GM12891 (cell line): ENCODE measurements around the gene BTF3.

ENCODE experiments used
- POLR2A ChIP-seq: IDR thresholded peaks from 2 replicates; pipeline ENCODE4 v1.6.1; 2011; ENCODE audit warnings: low read depth, low read length, control low read depth
- POLR2AphosphoS5 ChIP-seq: IDR thresholded peaks from 2 replicates; pipeline ENCODE4 v1.6.1; 2011; ENCODE audit warnings: low read depth, low read length, control low read depth
- POU2F2 ChIP-seq: IDR thresholded peaks from 2 replicates; pipeline ENCODE4 v1.6.1; 2011; ENCODE audit warnings: low read depth, mild to moderate bottlenecking, control low read depth, low read length, moderate library complexity
- TAF1 ChIP-seq: IDR thresholded peaks from 2 replicates; pipeline ENCODE4 v1.6.1; 2011; ENCODE audit warnings: low read depth, low read length, control low read depth

DNA sequence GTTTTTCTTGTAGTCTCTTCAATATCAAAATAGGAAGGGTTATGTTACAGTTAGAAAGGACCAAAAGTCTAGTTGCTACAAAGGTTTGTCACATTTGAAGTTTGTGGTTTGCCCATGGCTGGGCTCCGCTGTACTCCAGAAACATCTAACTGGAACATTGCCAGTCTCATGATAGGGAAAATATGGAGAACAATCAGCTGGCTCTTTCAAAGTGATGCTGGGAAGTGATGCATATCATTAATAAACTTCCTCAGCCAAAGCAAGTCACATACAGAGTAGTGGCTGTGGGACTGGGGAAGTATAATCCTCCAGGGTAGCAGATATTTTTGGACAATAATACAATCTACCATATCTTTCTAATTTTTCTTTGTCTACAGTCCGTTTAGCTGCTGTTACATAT, 8.8 kb downstream of the BTF3 start:
- no peak for TF ChIP-seq POLR2AphosphoS5
- TF ChIP-seq POLR2A = no peak
- TF ChIP-seq TAF1 = no peak
- no peak for TF ChIP-seq POU2F2
